Heart right ventricle (tissue), 16 donors: ENCODE measurements around the gene TRIP10. TPM values are rescaled to one million over a fixed set of nuclear protein-coding genes. Genes with fewer than 3 reads are reported as not detected.

Experiments used
- ATAC-seq, 8 donors: fragments of 200-7000 bp; cut with Tn5 transposase; one replicate each; pipeline ENCODE4 v1.9.1; 2020; ENCODE audit warnings: mild to moderate bottlenecking in 8 of 8, moderate library complexity in 8 of 8, moderate number of reproducible peaks in 1 of 8
- DNase-seq, 2 donors: peaks; one replicate each; pipeline ENCODE4 v3.0.0-alpha.2; 2020
- H3K27ac ChIP-seq, 10 donors: fragments of 200-600 bp; sonication (generic) in 2 of 10; one replicate each; pipeline versions ENCODE4 v1.5.0 to v1.8.0; 2020 to 2022; ENCODE audit warnings: mild to moderate bottlenecking in 3 of 10
- H3K27me3 ChIP-seq, 7 donors: fragments of 200-600 bp; one replicate each; pipeline ENCODE4 v1.8.0; 2021 to 2022; ENCODE audit warnings: mild to moderate bottlenecking in 2 of 7
- H3K36me3 ChIP-seq, 9 donors: fragments of 200-600 bp; sonication (generic) in 1 of 9; one replicate each; pipeline versions ENCODE4 v1.5.0 to v1.8.0; 2020 to 2022; ENCODE audit warnings: mild to moderate bottlenecking in 2 of 9
- H3K4me1 ChIP-seq, 9 donors: fragments of 200-600 bp; sonication (generic) in 1 of 9; one replicate each; pipeline versions ENCODE4 v1.5.0 to v1.8.0; 2020 to 2022; ENCODE audit warnings: mild to moderate bottlenecking in 4 of 9
- H3K4me3 ChIP-seq, 10 donors: fragments of 200-600 bp; sonication (generic) in 2 of 10; one replicate each; pipeline versions ENCODE4 v1.5.0 to v1.8.0; 2020 to 2022; ENCODE audit warnings: mild to moderate bottlenecking in 7 of 10, moderate library complexity in 2 of 10
- H3K9me3 ChIP-seq, 11 donors: fragments of 200-600 bp in 10 of 11; sonication (generic) in 2 of 11; one replicate each; pipeline versions ENCODE4 v1.5.0 to v1.8.0; 2013 to 2022; ENCODE audit warnings: mild to moderate bottlenecking in 2 of 11, control low read depth in 1 of 11, moderate library complexity in 1 of 11
- WGBS, 2 donors: extraction: QIAGEN DNeasy Blood & Tissue Kit; methylation state at CpG; one replicate each; pipeline ENCODE4 v1.1.7; 2013; ENCODE audit warnings: inconsistent platforms in 1 of 2; 5-methylcytosine and 5-hydroxymethylcytosine counted together
- intact Hi-C, 10 donors: fragments of 100-400 bp; cut with DNase I; formaldehyde crosslinking; loops; one replicate each; pipeline versions ENCODE4 v1.11.1 to v1.14.2; 2022
- long read RNA-seq, 3 donors: library from polyadenylated mRNA; unstranded; transcript quantifications; one replicate each; pipeline ENCODE4 v2.0.0, GENCODE V29; 2020 to 2021
- polyA plus RNA-seq, 2 donors: library from polyadenylated mRNA; stranded (reverse); fragments of 200-250 nt; gene quantifications; one replicate each; pipeline ENCODE4 v1.2.3, GENCODE V29; 2013
- total RNA-seq, 10 donors: library from RNA; stranded (reverse); fragmentation: NEBNext Ultra II Directional in 3 of 10; extraction: Animal tissue kit (Norgen Biotek cat#: 25700) in 3 of 10; gene quantifications; one replicate each; pipeline versions ENCODE4 v1.2.1 to v1.2.4, GENCODE V29; 2021 to 2023
- TF ChIP-seq, protein P1 (sequence below), 9 donors: fragments of 200-600 bp; sonication (generic) in 2 of 9; IDR thresholded peaks; one replicate each; pipeline versions ENCODE4 v1.5.0 to v1.8.0; 2021 to 2022; ENCODE audit warnings: antibody characterized with exemption in 9 of 9, mild to moderate bottlenecking in 5 of 9, moderate library complexity in 1 of 9
- donor health status: Arrhythmogenic right ventricular cardiomyopathy.
- donor health status: ischemic (EF 13 %, LVEDD 7.1; RV severe dilation, severe dysfunction).
- donor health status: healthy with polysubstance abuse.
- donor health status: DM: no; HTN: yes; CAD: no.
- donor health status: DM: no; HTN: no; CAD: no.
- donor health status: ischemic (EF 25% LVEDD 6.9; RV normal size, moderate dysfunction).
- donor health status: ischemic (EF 25% LVEDD 5.7; RV mildly dilated, moderate dysfunction).
- donor health status: healthy.
- donor health status: DM: yes; HTN: yes; CAD: no.
- donor health status: Ischemic cardiomyopathy.
- donor health status: ischemic (EF 35%, LVEDD 5.7; RV mildly dilated, moderate dysfunction).
- donor health status: nonischemic (EF 11% LVEDD 7.7; RV severe dilation, severe dysfunction).
- donor health status: DM: yes; HTN: yes; CAD: no.
- donor health status: PGD.
- donor health status: ischemic (EF 29% LVEDD 5.4; RV normal size, mild dysfunction).
- donor health status: nonischemic (EF 23%, LVEDD 6.1; RV moderate dilation, normal function).

TRIP10 gene, protein sequence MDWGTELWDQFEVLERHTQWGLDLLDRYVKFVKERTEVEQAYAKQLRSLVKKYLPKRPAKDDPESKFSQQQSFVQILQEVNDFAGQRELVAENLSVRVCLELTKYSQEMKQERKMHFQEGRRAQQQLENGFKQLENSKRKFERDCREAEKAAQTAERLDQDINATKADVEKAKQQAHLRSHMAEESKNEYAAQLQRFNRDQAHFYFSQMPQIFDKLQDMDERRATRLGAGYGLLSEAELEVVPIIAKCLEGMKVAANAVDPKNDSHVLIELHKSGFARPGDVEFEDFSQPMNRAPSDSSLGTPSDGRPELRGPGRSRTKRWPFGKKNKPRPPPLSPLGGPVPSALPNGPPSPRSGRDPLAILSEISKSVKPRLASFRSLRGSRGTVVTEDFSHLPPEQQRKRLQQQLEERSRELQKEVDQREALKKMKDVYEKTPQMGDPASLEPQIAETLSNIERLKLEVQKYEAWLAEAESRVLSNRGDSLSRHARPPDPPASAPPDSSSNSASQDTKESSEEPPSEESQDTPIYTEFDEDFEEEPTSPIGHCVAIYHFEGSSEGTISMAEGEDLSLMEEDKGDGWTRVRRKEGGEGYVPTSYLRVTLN
- total RNA-seq (100 to 1,000 TPM in 1 of 10 donors, 10 to 100 TPM in 9; 60.6 to 152 (median 73.5) TPM), polyA plus RNA-seq (100 to 1,000 TPM in 1 of 2 donors, 10 to 100 TPM in 1; 93.7 to 314 TPM)
- long read RNA-seq, donor 1, transcript TRIP10-202 (14 exons, 2,035 nt), result minor isoform, 43 of 223 reads
- long read RNA-seq, donor 1, transcript TRIP10-201 (15 exons, 2,153 nt), result major isoform, 125 of 223 reads
- long read RNA-seq, donor 1, partial matches to known transcripts, result 19 of 223 reads
- long read RNA-seq, donor 1, other reads (novel, unspliced or antisense), result 36 of 223 reads
- long read RNA-seq, donor 2, transcript TRIP10-202 (14 exons, 2,035 nt), result minor isoform, 31 of 128 reads
- long read RNA-seq, donor 2, transcript TRIP10-201 (15 exons, 2,153 nt), result major isoform, 61 of 128 reads
- long read RNA-seq, donor 2, partial matches to known transcripts, result 14 of 128 reads
- long read RNA-seq, donor 2, other reads (novel, unspliced or antisense), result 22 of 128 reads
- long read RNA-seq, donor 3, transcript TRIP10-201 (15 exons, 2,153 nt), result minor isoform, 14 of 83 reads
- long read RNA-seq, donor 3, transcript TRIP10-202 (14 exons, 2,035 nt), result major isoform, 48 of 83 reads
- long read RNA-seq, donor 3, partial matches to known transcripts, result 10 of 83 reads
- long read RNA-seq, donor 3, other reads (novel, unspliced or antisense), result 10 of 83 reads

DNA sequence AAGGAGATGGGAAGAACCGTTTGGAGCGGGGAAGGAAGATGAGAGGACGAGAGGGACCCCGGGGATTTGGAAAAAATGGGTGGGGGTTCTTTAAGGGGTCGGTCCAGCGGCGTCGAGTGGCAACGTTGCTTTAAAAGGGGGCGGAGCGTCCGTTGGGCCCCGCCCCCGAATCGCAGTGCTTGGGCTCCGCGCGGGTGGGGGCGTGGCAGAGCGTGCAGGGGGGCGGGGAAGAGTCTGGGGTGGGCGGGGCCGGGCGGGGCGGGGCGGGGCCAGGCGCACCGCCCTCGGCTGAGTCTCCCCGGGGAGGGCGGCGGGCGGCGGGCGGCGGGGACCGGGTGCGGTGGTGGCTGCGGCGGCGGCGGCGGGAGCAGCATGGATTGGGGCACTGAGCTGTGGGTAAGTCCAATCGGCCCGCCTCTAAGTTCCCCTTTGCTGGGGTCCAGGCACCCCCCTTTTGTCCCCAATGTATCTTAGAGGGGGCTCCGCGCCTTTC is at the start of gene TRIP10:
TSS of gene TRIP10 (plus strand) at position 291 of the 493 bp plus-strand sequence. CDS start at position 373, 82 bp downstream.
- WGBS, 2 donors, result 1% methylated on average over 35 to 47 of the region's 47 CpGs
- intact Hi-C loops, result loop anchor here in 8 of 10 donors (2.0 to 10.0 kb wide), 9 partner anchors 13 to 655 kb away; partner anchors contain the start of genes ALKBH7 (in 1 of the 8), PSPN (in 1 of the 8) and ZNF557 (in 1 of the 8)
- peaks cover 15 to 73% (median 59%) of the 10 kb centered on the region in 9 donors for H3K4me1 ChIP-seq
- DNase-seq (peak; percentile 90), ATAC-seq (peak; percentile 30 to 66 (median 50))
- H3K36me3 ChIP-seq, result peaks cover 0 to 40% (median 8%) of the 10 kb centered on the region in 9 donors
- H3K27me3 ChIP-seq, result peaks cover 0 to 10% (median 0%) of the 10 kb centered on the region in 7 donors
- TF ChIP-seq, protein P1, sequence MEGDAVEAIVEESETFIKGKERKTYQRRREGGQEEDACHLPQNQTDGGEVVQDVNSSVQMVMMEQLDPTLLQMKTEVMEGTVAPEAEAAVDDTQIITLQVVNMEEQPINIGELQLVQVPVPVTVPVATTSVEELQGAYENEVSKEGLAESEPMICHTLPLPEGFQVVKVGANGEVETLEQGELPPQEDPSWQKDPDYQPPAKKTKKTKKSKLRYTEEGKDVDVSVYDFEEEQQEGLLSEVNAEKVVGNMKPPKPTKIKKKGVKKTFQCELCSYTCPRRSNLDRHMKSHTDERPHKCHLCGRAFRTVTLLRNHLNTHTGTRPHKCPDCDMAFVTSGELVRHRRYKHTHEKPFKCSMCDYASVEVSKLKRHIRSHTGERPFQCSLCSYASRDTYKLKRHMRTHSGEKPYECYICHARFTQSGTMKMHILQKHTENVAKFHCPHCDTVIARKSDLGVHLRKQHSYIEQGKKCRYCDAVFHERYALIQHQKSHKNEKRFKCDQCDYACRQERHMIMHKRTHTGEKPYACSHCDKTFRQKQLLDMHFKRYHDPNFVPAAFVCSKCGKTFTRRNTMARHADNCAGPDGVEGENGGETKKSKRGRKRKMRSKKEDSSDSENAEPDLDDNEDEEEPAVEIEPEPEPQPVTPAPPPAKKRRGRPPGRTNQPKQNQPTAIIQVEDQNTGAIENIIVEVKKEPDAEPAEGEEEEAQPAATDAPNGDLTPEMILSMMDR (IDR thresholded peaks at IDR 0.05), result no peak
- H3K27ac ChIP-seq, result peak within 1 kb of the TSS; percentile 90 to 100 (median 96)
- H3K4me3 ChIP-seq, result peak within 1 kb of the TSS; percentile 81 to 97 (median 94)
- H3K9me3 ChIP-seq, result no peaks in the 10 kb centered on the region

DNA sequence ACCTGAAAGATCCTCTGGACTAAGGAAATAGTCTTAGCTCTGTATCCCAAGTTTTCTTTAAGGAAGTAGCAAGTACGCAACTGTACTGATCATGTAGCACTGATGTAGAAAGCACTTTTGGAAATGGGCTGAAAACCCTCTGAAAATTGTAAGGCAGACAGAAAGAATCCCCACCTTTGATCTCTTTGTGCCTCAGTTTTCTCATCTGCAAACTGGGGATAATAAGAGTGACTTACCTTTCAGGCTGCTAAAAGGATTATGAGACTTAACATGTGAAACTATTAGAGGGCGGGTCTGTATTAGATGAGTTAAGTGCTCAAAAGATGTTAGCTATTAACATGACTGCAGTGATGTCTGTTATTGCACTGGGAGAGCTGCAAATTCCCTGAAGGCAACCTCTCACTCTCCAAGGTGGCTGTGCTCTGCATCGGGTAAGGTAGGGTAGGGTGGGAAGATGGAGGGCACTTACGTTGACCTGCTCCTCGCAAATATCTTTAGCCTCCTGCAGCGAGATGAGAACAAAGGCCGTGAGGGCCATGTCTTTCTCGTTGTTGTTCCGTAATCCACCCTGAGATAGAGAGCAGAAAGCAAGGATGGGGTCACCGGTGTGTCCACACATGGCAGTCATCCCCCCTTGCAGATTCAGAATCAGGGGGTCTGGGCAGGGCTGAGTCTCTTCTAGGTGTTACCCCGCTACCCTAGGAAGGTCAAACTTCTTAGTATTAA is 49.2 kb upstream of the TRIP10 start:
- DNase-seq (no peak), ATAC-seq (no peak)
- Histone ChIP-seq H3K27me3 (peaks cover 0 to 19% (median 5%) of the 10 kb centered on the region in 7 donors), H3K27ac (no peak overlapping the region), H3K4me3 (no peak overlapping the region), H3K9me3 (no peaks in the 10 kb centered on the region), H3K4me1 (no peaks in the 10 kb centered on the region), H3K36me3 (peaks cover 0 to 12% (median 0%) of the 10 kb centered on the region in 9 donors)
- WGBS, 2 donors, result 80 to 82% methylated on average over 11 of the region's 11 CpGs
- intact Hi-C loops, result no loop called here
- TF ChIP-seq, protein P1 (IDR thresholded peaks at IDR 0.05), result no peak

DNA sequence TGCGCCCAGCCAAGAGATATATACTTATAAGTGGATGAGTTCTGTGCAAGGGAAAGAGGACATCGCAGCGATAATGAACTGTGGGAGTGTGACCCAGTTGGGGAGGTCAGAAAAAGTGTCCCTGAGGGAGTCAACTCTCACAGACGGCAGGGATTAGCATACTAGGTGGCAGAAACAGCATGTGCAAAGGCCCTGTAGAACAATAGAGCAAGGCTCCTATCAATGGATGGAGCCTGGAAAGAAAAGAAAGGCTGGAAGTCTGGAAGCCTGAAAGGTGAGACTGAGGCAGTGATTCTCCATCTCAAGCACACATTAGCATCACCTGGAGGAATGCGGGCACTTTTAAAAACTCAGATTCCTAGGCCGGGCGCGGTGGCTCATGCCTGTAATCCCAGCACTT is 48.1 kb upstream of the TRIP10 start:
- ATAC-seq (no peak), DNase-seq (no peak)
- Histone ChIP-seq H3K27me3 (peaks cover 0 to 19% (median 5%) of the 10 kb centered on the region in 7 donors), H3K4me1 (no peaks in the 10 kb centered on the region), H3K4me3 (no peak overlapping the region), H3K36me3 (peaks cover 0 to 12% (median 0%) of the 10 kb centered on the region in 9 donors), H3K9me3 (no peaks in the 10 kb centered on the region), H3K27ac (no peak overlapping the region)
- TF ChIP-seq, protein P1 (IDR thresholded peaks at IDR 0.05), result no peak
- WGBS, 2 donors, result 84 to 88% methylated on average over 8 of the region's 8 CpGs
- intact Hi-C loops, result no loop called here
